GM19395 (cell line): ENCODE measurements around the gene GCC2.
"Not testable (repeated sequence)": the region's sequence is repeated elsewhere in the genome, so short reads cannot be mapped to it uniquely, and the experiment has no call there.

Source experiments
- ATAC-seq: cut with Tn5 transposase; IDR thresholded peaks from one replicate; pipeline ENCODE4 v1.9.1; 2021; ENCODE audit warnings: mild to moderate bottlenecking, moderate library complexity; ENCODE audit not compliant: unreplicated experiment

The GCC2 gene

DNA sequence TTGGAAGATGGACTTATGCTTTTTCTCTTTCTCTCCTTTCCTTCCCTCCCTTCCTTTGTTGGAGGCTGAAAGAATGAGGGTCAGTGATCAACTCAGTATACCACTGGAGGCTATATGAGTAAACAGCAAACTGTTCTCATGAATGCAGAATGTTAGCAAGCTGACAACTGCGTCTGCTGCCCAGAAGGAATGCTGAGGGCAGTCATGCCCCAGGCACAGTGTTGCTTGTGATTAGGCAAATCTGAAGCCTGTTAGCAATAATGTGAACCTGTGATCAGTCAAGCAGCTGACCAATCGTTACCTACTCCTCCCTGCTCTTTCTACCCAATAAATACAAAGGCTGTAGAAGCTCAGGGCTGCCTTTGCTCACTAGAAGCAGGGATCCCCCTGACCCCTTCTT, 107.6 kb downstream of the GCC2 start:
- ATAC-seq: not testable (repeated sequence)
